ENCODE data around the gene TRIL.

The TRIL gene

DNA sequence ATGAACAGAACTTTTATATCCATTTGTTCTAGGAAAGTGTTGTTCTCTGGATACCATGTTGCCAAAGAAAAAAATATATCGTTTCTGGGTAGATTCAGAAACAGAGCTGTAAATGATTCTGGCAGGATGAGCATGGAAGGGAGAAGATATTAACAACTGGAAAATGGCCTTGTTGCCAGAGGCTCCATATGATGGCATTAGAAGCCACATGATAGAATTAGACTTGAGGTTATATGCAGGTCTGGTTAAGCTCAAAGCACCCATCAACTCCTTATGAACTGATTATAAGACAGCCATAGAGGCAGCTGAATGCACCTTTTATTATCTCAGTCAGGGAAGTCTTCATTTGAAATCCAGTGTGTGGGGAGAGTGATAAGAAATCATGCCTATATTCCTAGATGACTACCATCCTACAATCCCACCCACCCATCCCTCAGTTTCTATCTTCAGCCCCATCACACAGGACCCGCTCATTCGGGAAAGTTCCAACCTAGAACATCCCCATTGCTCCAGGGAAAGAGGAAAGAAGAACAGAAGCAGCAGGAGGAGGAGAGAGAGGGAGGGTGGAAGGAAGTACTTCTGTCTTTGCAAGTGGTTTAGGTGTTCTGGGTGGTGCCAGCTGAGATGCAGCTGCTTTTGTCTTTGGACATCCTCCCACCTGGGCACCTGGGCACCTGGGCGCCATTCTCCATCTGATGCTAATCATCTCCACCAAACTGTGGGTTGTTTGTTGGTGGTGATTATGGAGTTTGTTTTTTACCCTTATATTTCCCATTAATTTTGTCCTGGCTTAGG, 25.5 kb upstream of the TRIL start:
- no peak for TF ChIP-seq CTCF (IDR thresholded peaks at IDR 0.05; ENCODE audit: insufficient read depth, low read length, poor library complexity, severe bottlenecking)
- H3K27me3 ChIP-seq (replicated peaks; ENCODE audit: control insufficient read depth, insufficient read depth, low read length) = no peaks in the 10 kb centered on the region; the same call in none of the 2 replicates

GRCh38 chr7:28981161-28981465, 23.0 kb upstream of the TRIL start:
- TF ChIP-seq CTCF (IDR thresholded peaks at IDR 0.05; ENCODE audit: insufficient read depth, low read length, poor library complexity, severe bottlenecking) = no peak
- H3K27me3 ChIP-seq (replicated peaks; ENCODE audit: control insufficient read depth, insufficient read depth, low read length) = no peaks in the 10 kb centered on the region; the same call in none of the 2 replicates
- no peaks in the 10 kb centered on the region for H3K36me3 ChIP-seq (ENCODE audit: control insufficient read depth, insufficient read depth, low read length)
- no peak overlapping the region for H3K4me3 ChIP-seq (replicated peaks; ENCODE audit: low read depth, low read length)
- DNase-seq (ENCODE audit: extremely low read depth, insufficient read length) = no peak

More for the DNA sequence above, 25.5 kb upstream of the TRIL start:
- Histone ChIP-seq H3K4me3 (replicated peaks; ENCODE audit: low read depth, low read length) (no peak overlapping the region), H3K36me3 (ENCODE audit: control insufficient read depth, insufficient read depth, low read length) (no peaks in the 10 kb centered on the region)
- DNase-seq (ENCODE audit: extremely low read depth, insufficient read length) = no peak

DNA sequence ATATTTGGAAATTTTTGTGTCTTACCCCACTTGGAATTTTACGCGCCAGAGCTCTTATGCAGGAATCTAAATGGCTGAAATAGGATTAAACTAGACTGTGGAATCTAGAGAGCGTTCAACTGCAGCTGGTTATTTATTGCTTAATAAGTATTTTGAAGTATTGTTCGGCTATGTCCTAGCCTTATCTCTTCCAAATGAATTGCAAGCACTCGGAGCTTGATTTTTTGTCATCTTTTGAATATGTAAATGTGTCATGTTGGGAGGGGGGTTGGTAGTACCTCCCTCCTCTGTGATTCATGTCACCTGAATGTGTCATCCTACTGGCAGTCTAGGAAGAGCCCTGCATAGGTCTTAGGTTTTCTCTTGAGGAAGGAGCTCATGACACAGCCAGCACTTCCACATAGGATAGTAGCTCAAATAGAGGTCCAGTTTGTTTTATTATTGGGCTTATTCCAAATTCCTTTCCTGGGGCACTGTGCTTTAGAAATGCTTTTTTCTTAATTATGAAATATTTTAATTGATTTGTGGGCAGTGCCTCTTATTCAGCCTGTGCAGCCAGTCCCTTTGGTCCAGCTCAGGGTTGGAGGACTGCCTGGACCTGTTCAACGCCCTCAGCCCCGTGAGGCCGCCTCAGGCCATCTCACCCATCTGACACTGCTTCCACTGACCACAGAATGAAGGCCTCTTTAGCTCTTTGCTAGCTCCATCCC, 22.5 kb upstream of the TRIL start:
- H3K4me3 ChIP-seq (replicated peaks; ENCODE audit: low read depth, low read length) = no peak overlapping the region
- H3K36me3 ChIP-seq (ENCODE audit: control insufficient read depth, insufficient read depth, low read length) = no peaks in the 10 kb centered on the region
- no peaks in the 10 kb centered on the region; the same call in none of the 2 replicates for H3K27me3 ChIP-seq (replicated peaks; ENCODE audit: control insufficient read depth, insufficient read depth, low read length)
- TF ChIP-seq CTCF (IDR thresholded peaks at IDR 0.05; ENCODE audit: insufficient read depth, low read length, poor library complexity, severe bottlenecking) = no peak
- DNase-seq (ENCODE audit: extremely low read depth, insufficient read length) = no peak

DNA sequence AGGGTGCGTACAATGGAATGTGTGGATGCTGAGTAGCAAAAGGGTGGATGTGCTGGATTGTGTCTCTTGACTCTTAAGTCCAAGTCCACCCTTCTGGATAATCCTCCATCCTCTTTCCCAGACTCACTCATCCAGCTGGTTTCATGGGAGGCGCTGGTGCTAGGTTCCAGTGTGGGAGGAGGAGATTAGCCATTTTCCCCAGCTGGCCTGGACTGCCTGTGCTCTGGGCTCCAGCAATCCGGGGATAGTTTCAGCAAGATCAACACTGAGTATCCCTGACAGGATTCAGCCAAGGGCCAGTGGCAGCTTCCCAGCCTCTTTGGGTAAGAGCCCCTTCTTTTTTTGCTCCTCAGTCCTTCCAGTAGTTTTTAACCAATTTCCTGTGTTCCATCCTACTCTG, 21.6 kb upstream of the TRIL start:
- no peak for DNase-seq (ENCODE audit: extremely low read depth, insufficient read length)
- TF ChIP-seq CTCF (IDR thresholded peaks at IDR 0.05; ENCODE audit: insufficient read depth, low read length, poor library complexity, severe bottlenecking) = no peak
- H3K4me3 ChIP-seq (replicated peaks; ENCODE audit: low read depth, low read length) = no peak overlapping the region
- H3K36me3 ChIP-seq (ENCODE audit: control insufficient read depth, insufficient read depth, low read length) = no peaks in the 10 kb centered on the region
- no peaks in the 10 kb centered on the region; the same call in none of the 2 replicates for H3K27me3 ChIP-seq (replicated peaks; ENCODE audit: control insufficient read depth, insufficient read depth, low read length)

DNA sequence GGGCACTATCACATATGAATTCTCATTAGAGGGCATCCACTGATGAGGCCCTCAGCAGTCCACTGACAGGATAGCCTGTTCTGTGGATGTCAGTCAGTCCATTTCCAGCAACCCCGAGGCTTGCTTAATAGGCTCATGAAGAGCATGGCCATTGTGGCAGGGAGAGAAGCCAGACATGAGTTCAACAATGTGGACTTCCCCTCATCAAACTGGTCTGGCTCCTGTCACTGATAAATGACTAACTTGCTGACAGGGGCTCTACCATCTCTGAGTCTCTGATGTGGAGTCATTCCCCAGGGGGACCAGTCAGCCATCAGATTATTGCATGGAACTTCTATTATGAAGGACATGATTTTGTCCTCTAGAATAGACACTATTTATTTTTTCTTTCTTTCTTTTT, 19.8 kb upstream of the TRIL start:
- Histone ChIP-seq H3K27me3 (replicated peaks; ENCODE audit: control insufficient read depth, insufficient read depth, low read length) (no peaks in the 10 kb centered on the region; the same call in none of the 2 replicates), H3K36me3 (ENCODE audit: control insufficient read depth, insufficient read depth, low read length) (no peaks in the 10 kb centered on the region), H3K4me3 (replicated peaks; ENCODE audit: low read depth, low read length) (no peak overlapping the region)
- no peak for DNase-seq (ENCODE audit: extremely low read depth, insufficient read length)
- TF ChIP-seq CTCF (IDR thresholded peaks at IDR 0.05; ENCODE audit: insufficient read depth, low read length, poor library complexity, severe bottlenecking) = no peak

All from GM06990 (cell line).